Endothelial cell of umbilical vein (primary cell): ENCODE data around the gene HOXB6.
A peak's percentile ranks its signal among the peaks of the same experiment; 100 is the strongest.

ENCODE experiments used
- EZH2 ChIP-seq: IDR thresholded peaks from 2 replicates; pipeline ENCODE4 v1.6.1; 2012; ENCODE audit warnings: borderline replicate concordance, low read depth, mild to moderate bottlenecking, moderate library complexity, low read length, inconsistent platforms; ENCODE audit not compliant: severe bottlenecking
- GATA2 ChIP-seq: IDR thresholded peaks from 2 replicates; pipeline ENCODE4 v1.7.0; 2011; ENCODE audit warnings: low read depth, mild to moderate bottlenecking, moderate library complexity, mixed read lengths, low read length; ENCODE audit not compliant: insufficient read length, insufficient read depth
- JUN ChIP-seq: IDR thresholded peaks from 2 replicates; pipeline ENCODE4 v1.6.1; 2011; ENCODE audit warnings: borderline replicate concordance, low read depth; ENCODE audit not compliant: insufficient read length, insufficient read depth
- POLR2A ChIP-seq: IDR thresholded peaks from 2 replicates; pipeline ENCODE4 v1.6.1; 2012; ENCODE audit warnings: low read depth, mild to moderate bottlenecking, control low read depth, low read length
- POLR2AphosphoS5 ChIP-seq: IDR thresholded peaks from 2 replicates; pipeline ENCODE4 v1.6.1; 2012; ENCODE audit warnings: low read depth, mild to moderate bottlenecking, control low read depth, low read length, moderate library complexity; ENCODE audit not compliant: insufficient read depth
- TF ChIP-seq, protein P1 (sequence below), 2 donors: IDR thresholded peaks; 1 replicate in 1 of 2; 2 replicates in 1 of 2; pipeline ENCODE4 v1.5.1; 2011; ENCODE audit warnings: low read length in 2 of 2, mild to moderate bottlenecking in 2 of 2, moderate library complexity in 2 of 2, control low read depth in 1 of 2, inconsistent platforms in 1 of 2, low read depth in 1 of 2; ENCODE audit not compliant: insufficient read depth in 1 of 2; ENCODE audit errors: extremely low read depth in 1 of 2
- TF ChIP-seq, protein P2 (sequence below): IDR thresholded peaks from 2 replicates; pipeline ENCODE4 v1.6.1; 2011; ENCODE audit not compliant: insufficient read depth, insufficient read length

DNA sequence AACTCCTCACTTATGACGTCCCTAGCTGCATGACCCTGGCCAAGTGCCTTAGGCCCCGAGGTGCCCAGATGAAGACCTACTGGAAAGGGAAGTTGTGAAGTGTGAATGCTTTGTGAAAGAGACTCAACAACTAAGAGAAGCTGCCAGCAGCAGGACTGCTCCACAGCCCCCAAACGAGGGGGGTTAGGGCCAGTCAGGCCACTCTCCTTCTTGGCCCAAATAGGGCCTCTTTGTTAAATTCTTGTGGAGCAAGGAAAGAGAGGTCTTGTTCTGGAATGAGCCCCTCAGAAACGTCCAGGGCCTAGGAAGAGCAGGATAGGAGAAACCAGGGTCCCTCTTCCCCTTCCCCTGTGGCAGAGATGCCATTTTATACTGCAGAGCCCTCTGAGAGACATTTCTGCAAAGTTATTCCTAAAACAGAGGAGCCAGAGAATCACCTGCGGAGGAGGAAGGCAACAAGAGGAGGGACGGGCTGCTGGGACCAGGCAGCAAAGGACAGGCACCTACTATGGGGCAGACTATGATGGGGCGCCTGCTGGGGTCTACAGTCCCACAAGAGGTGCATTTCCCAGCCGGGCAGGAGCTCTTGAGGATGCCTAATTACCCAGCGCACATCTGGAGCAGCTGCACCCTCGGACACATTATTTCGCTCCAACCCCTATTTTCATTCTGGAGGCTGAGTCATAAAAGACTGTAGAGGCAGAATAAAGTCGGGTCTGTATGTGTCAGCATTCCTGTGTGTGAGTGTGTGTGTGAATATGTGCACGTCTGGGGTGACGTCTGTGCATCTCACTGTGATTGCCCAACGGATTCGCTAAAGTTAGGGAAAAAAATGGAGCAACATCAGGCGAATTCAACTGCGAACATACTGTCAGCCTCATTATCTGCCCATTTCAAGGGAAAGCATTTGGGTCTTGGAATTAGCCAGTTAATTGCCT, 32.8 kb upstream of the HOXB6 start:
- TF ChIP-seq, protein P1, sequence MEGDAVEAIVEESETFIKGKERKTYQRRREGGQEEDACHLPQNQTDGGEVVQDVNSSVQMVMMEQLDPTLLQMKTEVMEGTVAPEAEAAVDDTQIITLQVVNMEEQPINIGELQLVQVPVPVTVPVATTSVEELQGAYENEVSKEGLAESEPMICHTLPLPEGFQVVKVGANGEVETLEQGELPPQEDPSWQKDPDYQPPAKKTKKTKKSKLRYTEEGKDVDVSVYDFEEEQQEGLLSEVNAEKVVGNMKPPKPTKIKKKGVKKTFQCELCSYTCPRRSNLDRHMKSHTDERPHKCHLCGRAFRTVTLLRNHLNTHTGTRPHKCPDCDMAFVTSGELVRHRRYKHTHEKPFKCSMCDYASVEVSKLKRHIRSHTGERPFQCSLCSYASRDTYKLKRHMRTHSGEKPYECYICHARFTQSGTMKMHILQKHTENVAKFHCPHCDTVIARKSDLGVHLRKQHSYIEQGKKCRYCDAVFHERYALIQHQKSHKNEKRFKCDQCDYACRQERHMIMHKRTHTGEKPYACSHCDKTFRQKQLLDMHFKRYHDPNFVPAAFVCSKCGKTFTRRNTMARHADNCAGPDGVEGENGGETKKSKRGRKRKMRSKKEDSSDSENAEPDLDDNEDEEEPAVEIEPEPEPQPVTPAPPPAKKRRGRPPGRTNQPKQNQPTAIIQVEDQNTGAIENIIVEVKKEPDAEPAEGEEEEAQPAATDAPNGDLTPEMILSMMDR (IDR thresholded peaks at IDR 0.05; ENCODE audit: extremely low read depth in 1 of 2, insufficient read depth in 1 of 2, low read depth in 1 of 2, low read length in 2 of 2): no peak
- TF ChIP-seq, protein P2, sequence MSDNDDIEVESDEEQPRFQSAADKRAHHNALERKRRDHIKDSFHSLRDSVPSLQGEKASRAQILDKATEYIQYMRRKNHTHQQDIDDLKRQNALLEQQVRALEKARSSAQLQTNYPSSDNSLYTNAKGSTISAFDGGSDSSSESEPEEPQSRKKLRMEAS: no peak
- TF ChIP-seq POLR2A (no peak), EZH2 (peak; percentile 37), GATA2 (no peak), POLR2AphosphoS5 (no peak), JUN (no peak)
